A673 (cell line): Measurements from ENCODE around the gene HHLA2. TPM values are rescaled to one million over a fixed set of nuclear protein-coding genes. Genes with fewer than 3 reads are reported as not detected.

Experiments used
- BruUV-seq: library from RNA; stranded (reverse); fragments of 400-500 nt; replicated peaks from 2 replicates; lab custom pipeline; 2021; lab: Mats Ljungman, UMichigan
- CTCF ChIA-PET: fragments of 300-600 bp; sonication (Branson Sonifier 250); formaldehyde crosslinking; loops from one replicate; lab custom pipeline; 2022; ENCODE audit warnings: antibody characterized with exemption; lab: Charles Lee
- POLR2A ChIA-PET: fragments of 300-600 bp; sonication (Branson Sonifier 250); formaldehyde crosslinking; loops from one replicate; lab custom pipeline; 2022; ENCODE audit warnings: antibody characterized with exemption; ENCODE audit not compliant: low non-redundant PET; lab: Charles Lee
- DNase-seq: peaks from one replicate; pipeline ENCODE4 v3.0.0-alpha.2; 2015; ENCODE audit warnings: low spot score
- H3K27ac ChIP-seq: fragments of 200-600 bp; sonication (generic); 2 replicates; pipeline ENCODE4 v1.5.1; 2016; ENCODE audit warnings: mixed run types, low read depth, mild to moderate bottlenecking, mixed read lengths, antibody characterized with exemption, low read length; ENCODE audit not compliant: poor library complexity, severe bottlenecking
- H3K27me3 ChIP-seq: fragments of 200-600 bp; sonication (generic); replicated peaks from 2 replicates; pipeline ENCODE4 v1.6.1; 2017; ENCODE audit warnings: mixed run types, low read depth, mild to moderate bottlenecking, mixed read lengths, antibody characterized with exemption, low read length; ENCODE audit not compliant: insufficient read depth, poor library complexity
- H3K36me3 ChIP-seq: fragments of 200-600 bp; sonication (generic); 2 replicates; pipeline ENCODE4 v1.6.1; 2016; ENCODE audit warnings: mixed run types, mild to moderate bottlenecking, mixed read lengths, antibody characterized with exemption, low read length; ENCODE audit not compliant: insufficient read depth, poor library complexity, severe bottlenecking
- H3K4me1 ChIP-seq: fragments of 200-600 bp; sonication (generic); 2 replicates; pipeline ENCODE4 v1.6.1; 2017; ENCODE audit warnings: mixed run types, mild to moderate bottlenecking, mixed read lengths, antibody characterized with exemption, low read length; ENCODE audit not compliant: insufficient read depth, poor library complexity, severe bottlenecking
- H3K4me3 ChIP-seq: fragments of 200-600 bp; sonication (generic); 2 replicates; pipeline ENCODE4 v1.5.1; 2016; ENCODE audit warnings: low read depth, mixed run types, mild to moderate bottlenecking, mixed read lengths, low read length; ENCODE audit not compliant: poor library complexity, severe bottlenecking
- H3K9me3 ChIP-seq: fragments of 200-600 bp; sonication (generic); 2 replicates; pipeline ENCODE4 v1.6.1; 2016; ENCODE audit warnings: mixed run types, low read depth, mild to moderate bottlenecking, mixed read lengths, antibody characterized with exemption, low read length; ENCODE audit not compliant: poor library complexity, severe bottlenecking
- CTCF ChIP-seq: fragments of 300-800, 200-600 bp; sonication (generic); conservative IDR thresholded peaks from 2 replicates; pipeline ENCODE4 v1.5.1; 2017; ENCODE audit warnings: low read depth, mild to moderate bottlenecking, antibody characterized with exemption, low read length, moderate library complexity, mixed read lengths
- EZH2 ChIP-seq: fragments of 200-600 bp; sonication (generic); IDR thresholded peaks from 2 replicates; pipeline ENCODE4 v1.6.1; 2017; ENCODE audit warnings: borderline replicate concordance, low read depth, mild to moderate bottlenecking, mixed read lengths, antibody characterized with exemption, low read length; ENCODE audit not compliant: poor library complexity, severe bottlenecking
- intact Hi-C: fragments of 100-400 bp; cut with micrococcal nuclease; formaldehyde crosslinking; loops from one replicate; pipeline ENCODE4 v1.10.0; 2022; ENCODE audit not compliant: unreplicated experiment
- total RNA-seq: library from RNA; stranded (reverse); gene quantifications from 2 replicates; pipeline ENCODE4 v1.2.3, GENCODE V29; 2021

HHLA2 gene
- total RNA-seq, 1 experiment from 2014 or later = not detected

- intact Hi-C loops = no loop called here
- ChIA-PET CTCF (no interaction called here), POLR2A (no interaction called here)
- Histone ChIP-seq H3K27ac (no peak overlapping the region), H3K4me3 (no peak overlapping the region), H3K27me3 (no peaks in the 10 kb centered on the region), H3K4me1 (no peaks in the 10 kb centered on the region), H3K9me3 (no peaks in the 10 kb centered on the region), H3K36me3 (no peaks in the 10 kb centered on the region)
- DNase-seq = no peak
- TF ChIP-seq CTCF (no peak), EZH2 (no peak)
- no TSS peak for BruUV-seq
Observed at GRCh38 chr3:108393128-108393900, 97.0 kb downstream of the HHLA2 start.

- TF ChIP-seq CTCF = no peak
- TF ChIP-seq EZH2 = no peak
- POLR2A ChIA-PET = no interaction called here
- intact Hi-C loops = no loop called here
Observed at GRCh38 chr3:108394016-108394415, 97.7 kb downstream of the HHLA2 start.

GRCh38 chr3:108394563-108394962 lies 98.2 kb downstream of the HHLA2 start:
- BruUV-seq = no TSS peak
- DNase-seq = no peak
- POLR2A ChIA-PET = no interaction called here
- H3K4me3 ChIP-seq = no peak overlapping the region
- intact Hi-C loops = no loop called here
- H3K27me3 ChIP-seq = no peaks in the 10 kb centered on the region
- no peak overlapping the region for H3K27ac ChIP-seq
- TF ChIP-seq CTCF = no peak
- no peak for TF ChIP-seq EZH2
- no peaks in the 10 kb centered on the region for H3K36me3 ChIP-seq
- H3K9me3 ChIP-seq = no peaks in the 10 kb centered on the region
- CTCF ChIA-PET = no interaction called here
- H3K4me1 ChIP-seq = no peaks in the 10 kb centered on the region

More at GRCh38 chr3:108394016-108394415, 97.7 kb downstream of the HHLA2 start:
- no peak overlapping the region for H3K4me3 ChIP-seq
- H3K27ac ChIP-seq = no peak overlapping the region
- DNase-seq = no peak
- no TSS peak for BruUV-seq
- H3K9me3 ChIP-seq = no peaks in the 10 kb centered on the region
- CTCF ChIA-PET = no interaction called here
- H3K27me3 ChIP-seq = no peaks in the 10 kb centered on the region
- H3K36me3 ChIP-seq = no peaks in the 10 kb centered on the region
- no peaks in the 10 kb centered on the region for H3K4me1 ChIP-seq
